Neural crest cell (in vitro differentiated cells): ENCODE results near the gene ILDR2. TPM values are rescaled to one million over a fixed set of nuclear protein-coding genes. Genes with fewer than 3 reads are reported as not detected.

Source experiments
- DNase-seq: peaks from one replicate; pipeline ENCODE4 v3.0.0; 2021; ENCODE audit warnings: low read depth, mixed read lengths, low spot score
- H3K27ac Mint-ChIP-seq: one replicate; pipeline ENCODE4 v1.8.0; 2021; ENCODE audit warnings: mild to moderate bottlenecking, mixed read lengths; ENCODE audit not compliant: unreplicated experiment
- H3K27me3 Mint-ChIP-seq: 2 replicates; pipeline ENCODE4 v1.8.0; 2021; ENCODE audit warnings: low read depth, mild to moderate bottlenecking, mixed read lengths
- H3K36me3 Mint-ChIP-seq: 2 replicates; pipeline ENCODE4 v1.8.0; 2021; ENCODE audit warnings: low read depth, mild to moderate bottlenecking, mixed read lengths
- H3K4me1 Mint-ChIP-seq: 2 replicates; pipeline ENCODE4 v1.8.0; 2021; ENCODE audit warnings: mixed read lengths
- H3K4me3 Mint-ChIP-seq: one replicate; pipeline ENCODE4 v1.8.0; 2021; ENCODE audit warnings: mild to moderate bottlenecking, mixed read lengths
- H3K9me3 Mint-ChIP-seq: 2 replicates; pipeline ENCODE4 v1.8.0; 2021; ENCODE audit warnings: mixed read lengths
- CTCF ChIP-seq: fragments of 200-600 bp; sonication (generic); conservative IDR thresholded peaks from 2 replicates; pipeline ENCODE4 v1.5.0; 2021; ENCODE audit warnings: antibody characterized with exemption, mild to moderate bottlenecking
- total RNA-seq: library from RNA; stranded (reverse); gene quantifications from 2 replicates; pipeline ENCODE4 v1.2.1, GENCODE V29; 2021

ILDR2 gene
- total RNA-seq, 1 donor from 2014 or later = 30.3 TPM

GRCh38 chr1:166971252-166971651 is 4.1 kb downstream of the ILDR2 start:
- TF ChIP-seq CTCF = no peak
- no peaks in the 10 kb centered on the region for H3K9me3 Mint-ChIP-seq
- no peak overlapping the region for H3K4me3 Mint-ChIP-seq
- no peak overlapping the region for H3K27ac Mint-ChIP-seq
- H3K4me1 Mint-ChIP-seq = peaks cover 40% of the 10 kb centered on the region
- H3K36me3 Mint-ChIP-seq = no peaks in the 10 kb centered on the region
- peaks cover 38% of the 10 kb centered on the region for H3K27me3 Mint-ChIP-seq
- DNase-seq = no peak

- no peaks in the 10 kb centered on the region for H3K9me3 Mint-ChIP-seq
- no peaks in the 10 kb centered on the region for H3K36me3 Mint-ChIP-seq
- no peak overlapping the region for H3K27ac Mint-ChIP-seq
- peaks cover 23% of the 10 kb centered on the region for H3K27me3 Mint-ChIP-seq
- no peak overlapping the region for H3K4me3 Mint-ChIP-seq
- TF ChIP-seq CTCF = no peak
- H3K4me1 Mint-ChIP-seq = peaks cover 26% of the 10 kb centered on the region
- no peak for DNase-seq
Measured at GRCh38 chr1:166969074-166969677, 6.2 kb downstream of the ILDR2 start.

- Mint-ChIP-seq H3K9me3 (no peaks in the 10 kb centered on the region), H3K36me3 (peaks cover 6% of the 10 kb centered on the region), H3K27ac (no peak overlapping the region), H3K4me1 (peaks cover 7% of the 10 kb centered on the region), H3K4me3 (no peak overlapping the region), H3K27me3 (no peaks in the 10 kb centered on the region)
- DNase-seq = no peak
- no peak for TF ChIP-seq CTCF
Measured at GRCh38 chr1:166960858-166961474, 14.4 kb downstream of the ILDR2 start.

- H3K36me3 Mint-ChIP-seq = peaks cover 13% of the 10 kb centered on the region
- H3K4me1 Mint-ChIP-seq = peaks cover 28% of the 10 kb centered on the region
- TF ChIP-seq CTCF = no peak
- no peaks in the 10 kb centered on the region for H3K27me3 Mint-ChIP-seq
- no peaks in the 10 kb centered on the region for H3K9me3 Mint-ChIP-seq
- H3K4me3 Mint-ChIP-seq = no peak overlapping the region
- no peak overlapping the region for H3K27ac Mint-ChIP-seq
- no peak for DNase-seq
Measured at GRCh38 chr1:166956872-166957271, 18.5 kb downstream of the ILDR2 start.

- no peak for TF ChIP-seq CTCF
- peaks cover 13% of the 10 kb centered on the region for H3K36me3 Mint-ChIP-seq
- no peak for DNase-seq
- no peaks in the 10 kb centered on the region for H3K27me3 Mint-ChIP-seq
- no peak overlapping the region for H3K4me3 Mint-ChIP-seq
- H3K27ac Mint-ChIP-seq = no peak overlapping the region
- peaks cover 35% of the 10 kb centered on the region for H3K4me1 Mint-ChIP-seq
- H3K9me3 Mint-ChIP-seq = no peaks in the 10 kb centered on the region
Measured at GRCh38 chr1:166956057-166956850, 19.1 kb downstream of the ILDR2 start.
